Psoas muscle (tissue), 8 donors: ENCODE data around the gene PRMT5. TPM values are rescaled to one million over a fixed set of nuclear protein-coding genes. Genes with fewer than 3 reads are reported as not detected.

ENCODE experiments used
- ATAC-seq, 4 donors: fragments of 200-7000 bp; cut with Tn5 transposase; one replicate each; pipeline ENCODE4 v1.9.1; 2020; ENCODE audit warnings: moderate library complexity in 3 of 4, mild to moderate bottlenecking in 2 of 4
- DNase-seq, 2 donors: peaks; one replicate each; pipeline ENCODE4 v3.0.0-alpha.2; 2020
- H3K27ac ChIP-seq: fragments of 200-600 bp; one replicate; pipeline ENCODE4 v1.8.0; 2022
- H3K27me3 ChIP-seq, 3 donors: fragments of 200-600 bp in 1 of 3; one replicate each; pipeline versions ENCODE4 v1.6.1 to v1.8.0; 2013 to 2022; ENCODE audit warnings: low read length in 2 of 3, mild to moderate bottlenecking in 2 of 3, moderate library complexity in 1 of 3; ENCODE audit not compliant: insufficient read depth in 3 of 3
- H3K36me3 ChIP-seq, 2 donors: fragments of 200-600 bp in 1 of 2; one replicate each; pipeline versions ENCODE4 v1.6.1 to v1.8.0; 2013 to 2022; ENCODE audit warnings: low read depth in 1 of 2, mild to moderate bottlenecking in 1 of 2, moderate library complexity in 1 of 2; ENCODE audit not compliant: insufficient read depth in 1 of 2
- H3K4me1 ChIP-seq: fragments of 200-600 bp; one replicate; pipeline ENCODE4 v1.8.0; 2022
- H3K4me3 ChIP-seq: fragments of 200-600 bp; one replicate; pipeline ENCODE4 v1.8.0; 2022; ENCODE audit warnings: mild to moderate bottlenecking
- H3K9me3 ChIP-seq: fragments of 200-600 bp; one replicate; pipeline ENCODE4 v1.8.0; 2022
- WGBS, 3 donors: extraction: QIAGEN DNeasy Blood & Tissue Kit; methylation state at CpG; one replicate each; pipeline versions ENCODE4 v1.1.6 to v1.1.7; 2013; 5-methylcytosine and 5-hydroxymethylcytosine counted together
- intact Hi-C, 2 donors: fragments of 100-400 bp; cut with DNase I; formaldehyde crosslinking; loops; one replicate each; pipeline versions ENCODE4 v1.11.0 to v1.14.2; 2022
- polyA plus RNA-seq, 3 donors: library from polyadenylated mRNA; stranded (reverse); fragments of 200-250 nt; gene quantifications; one replicate each; pipeline ENCODE4 v1.2.3, GENCODE V29; 2013
- total RNA-seq, 4 donors: library from RNA; stranded (reverse); fragmentation: NEBNext Ultra II Directional in 2 of 4; extraction: Animal tissue kit (Norgen Biotek cat#: 25700) in 2 of 4; gene quantifications; one replicate each; pipeline versions ENCODE4 v1.2.1 to v1.2.4, GENCODE V29; 2021 to 2023
- TF ChIP-seq, protein P1 (sequence below): fragments of 200-600 bp; IDR thresholded peaks from one replicate; pipeline ENCODE4 v1.8.0; 2022; ENCODE audit warnings: antibody characterized with exemption
- donor health status: healthy with polysubstance abuse.
- donor health status: DM: no; HTN: no; CAD: no; lungs with moderate emphysema.
- donor health status: Bipolar disorder and iron deficiency.
- donor health status: healthy.
- donor health status: DM: yes; HTN: yes; CAD: no.
- donor health status: DM: no; HTN: no; CAD: no.
- donor health status: DM: no; HTN: no; CAD: no.
- donor health status: DM: yes; HTN: yes; CAD: no.

The PRMT5 gene
- total and polyA plus RNA-seq, 7 donors = 45.3 to 99.5 (median 76.1) TPM

DNA sequence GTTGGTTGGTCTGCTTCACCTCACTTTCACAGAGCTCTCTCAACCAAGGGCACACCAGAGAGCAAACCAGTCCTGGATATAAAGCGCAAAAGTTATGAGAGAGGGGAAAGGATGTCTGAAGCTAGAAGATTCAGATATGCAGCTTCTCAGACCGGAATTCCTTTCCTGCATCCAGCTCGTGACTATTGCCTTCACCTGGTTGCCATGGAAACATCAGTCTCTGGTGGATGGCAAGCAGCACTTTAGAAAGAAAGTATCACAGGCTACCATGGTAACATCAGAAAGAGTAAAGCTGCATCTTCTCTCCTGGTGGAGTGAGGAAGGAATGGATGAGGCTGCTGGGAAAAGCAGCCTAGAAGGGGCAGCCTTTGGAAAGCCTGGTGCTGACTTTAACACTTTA, 32.4 kb downstream of the PRMT5 start:
- no peak for DNase-seq
- no peak overlapping the region for H3K4me3 ChIP-seq
- no peaks in the 10 kb centered on the region for H3K9me3 ChIP-seq
- H3K27ac ChIP-seq = no peak overlapping the region
- 83 to 86% (median 84%) methylated on average over 3 of the region's 3 CpGs for WGBS, 3 donors
- H3K4me1 ChIP-seq = no peaks in the 10 kb centered on the region
- peaks cover 2 to 19% of the 10 kb centered on the region in 2 donors for H3K36me3 ChIP-seq
- ATAC-seq = no peak
- intact Hi-C loops = no loop called here
- H3K27me3 ChIP-seq = no peaks in the 10 kb centered on the region
- TF ChIP-seq, protein P1, sequence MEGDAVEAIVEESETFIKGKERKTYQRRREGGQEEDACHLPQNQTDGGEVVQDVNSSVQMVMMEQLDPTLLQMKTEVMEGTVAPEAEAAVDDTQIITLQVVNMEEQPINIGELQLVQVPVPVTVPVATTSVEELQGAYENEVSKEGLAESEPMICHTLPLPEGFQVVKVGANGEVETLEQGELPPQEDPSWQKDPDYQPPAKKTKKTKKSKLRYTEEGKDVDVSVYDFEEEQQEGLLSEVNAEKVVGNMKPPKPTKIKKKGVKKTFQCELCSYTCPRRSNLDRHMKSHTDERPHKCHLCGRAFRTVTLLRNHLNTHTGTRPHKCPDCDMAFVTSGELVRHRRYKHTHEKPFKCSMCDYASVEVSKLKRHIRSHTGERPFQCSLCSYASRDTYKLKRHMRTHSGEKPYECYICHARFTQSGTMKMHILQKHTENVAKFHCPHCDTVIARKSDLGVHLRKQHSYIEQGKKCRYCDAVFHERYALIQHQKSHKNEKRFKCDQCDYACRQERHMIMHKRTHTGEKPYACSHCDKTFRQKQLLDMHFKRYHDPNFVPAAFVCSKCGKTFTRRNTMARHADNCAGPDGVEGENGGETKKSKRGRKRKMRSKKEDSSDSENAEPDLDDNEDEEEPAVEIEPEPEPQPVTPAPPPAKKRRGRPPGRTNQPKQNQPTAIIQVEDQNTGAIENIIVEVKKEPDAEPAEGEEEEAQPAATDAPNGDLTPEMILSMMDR = no peak

DNA sequence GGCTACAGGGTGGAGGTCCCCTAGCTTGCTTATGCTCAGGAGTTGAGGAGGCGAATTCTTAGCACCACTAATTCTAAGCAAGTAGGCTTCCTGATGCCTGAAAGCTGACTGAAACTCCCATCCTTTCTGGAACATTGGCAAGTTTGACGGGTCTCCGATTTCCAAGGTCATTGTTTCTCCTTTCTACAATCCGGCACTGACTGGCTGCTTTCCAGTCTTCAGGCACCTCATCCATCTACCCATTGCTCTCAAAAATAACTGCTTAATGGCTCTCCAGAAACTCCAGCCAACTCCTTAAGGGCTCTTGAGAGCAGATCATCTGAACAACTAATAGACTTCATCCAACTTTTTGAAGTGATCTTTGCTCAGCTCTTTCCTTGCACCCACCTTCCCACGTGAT, 32.8 kb downstream of the PRMT5 start:
- H3K4me3 ChIP-seq = no peak overlapping the region
- no peaks in the 10 kb centered on the region for H3K9me3 ChIP-seq
- TF ChIP-seq, protein P1 = no peak
- 45 to 52% (median 52%) methylated on average over 5 of the region's 5 CpGs for WGBS, 3 donors
- DNase-seq (no peak), ATAC-seq (no peak)
- H3K27me3 ChIP-seq = no peaks in the 10 kb centered on the region
- peaks cover 0 to 14% of the 10 kb centered on the region in 2 donors for H3K36me3 ChIP-seq
- intact Hi-C loops = no loop called here
- no peak overlapping the region for H3K27ac ChIP-seq
- H3K4me1 ChIP-seq = no peaks in the 10 kb centered on the region

DNA sequence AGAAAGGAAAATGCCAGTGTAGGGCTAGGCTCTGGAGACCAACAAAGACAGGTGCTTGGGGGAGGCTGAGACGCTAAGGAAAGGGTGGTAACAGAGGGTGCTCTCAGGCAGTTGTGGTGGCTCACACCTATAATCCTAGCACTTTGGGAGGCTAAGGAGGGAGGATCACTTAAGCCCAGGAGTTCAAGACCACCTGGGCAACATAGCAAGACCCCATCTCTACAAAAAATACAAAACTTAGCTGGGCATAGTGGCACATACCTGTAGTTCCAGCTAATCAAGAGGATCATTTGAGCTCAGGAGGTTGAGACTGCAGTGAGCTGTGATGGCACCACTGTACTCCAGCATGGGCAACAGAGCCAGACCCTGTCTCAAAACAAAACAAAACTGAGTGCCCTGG, 33.8 kb downstream of the PRMT5 start:
- Histone ChIP-seq H3K27me3 (no peaks in the 10 kb centered on the region), H3K4me3 (no peak overlapping the region), H3K27ac (no peak overlapping the region), H3K9me3 (no peaks in the 10 kb centered on the region), H3K4me1 (no peaks in the 10 kb centered on the region), H3K36me3 (peaks cover 0 to 5% of the 10 kb centered on the region in 2 donors)
- no peak for DNase-seq
- no peak for ATAC-seq
- 90 to 100% (median 92%) methylated on average over 1 of the region's 1 CpG for whole genome bisulfite sequencing, 3 donors
- TF ChIP-seq, protein P1 = no peak
- intact Hi-C loops = no loop called here

DNA sequence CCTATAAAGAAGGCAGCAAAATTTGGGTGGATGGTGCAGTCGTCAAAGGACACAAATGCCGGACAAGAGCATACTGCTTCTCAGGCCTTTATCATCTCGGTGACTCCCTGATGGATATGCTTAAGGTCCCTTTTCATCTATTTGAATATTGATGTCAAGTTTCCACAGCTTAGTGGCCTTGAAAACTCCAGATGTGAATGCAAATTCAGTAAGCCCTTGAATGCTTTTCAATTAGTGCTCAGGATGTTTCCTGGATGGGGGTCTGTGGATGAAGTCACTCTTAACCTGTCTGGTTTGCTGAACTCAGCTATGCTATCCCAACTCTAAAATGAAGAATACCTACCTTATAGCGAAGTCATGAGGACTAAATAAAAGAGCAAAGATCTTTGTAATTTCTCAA, 35.5 kb downstream of the PRMT5 start:
- intact Hi-C loops = no loop called here
- 93 to 97% (median 95%) methylated on average over 4 of the region's 4 CpGs for WGBS, 3 donors
- Histone ChIP-seq H3K4me3 (no peak overlapping the region), H3K4me1 (no peaks in the 10 kb centered on the region), H3K27me3 (no peaks in the 10 kb centered on the region), H3K36me3 (no peaks in the 10 kb centered on the region), H3K9me3 (no peaks in the 10 kb centered on the region), H3K27ac (no peak overlapping the region)
- ATAC-seq (no peak), DNase-seq (no peak)
- TF ChIP-seq, protein P1 = no peak

DNA sequence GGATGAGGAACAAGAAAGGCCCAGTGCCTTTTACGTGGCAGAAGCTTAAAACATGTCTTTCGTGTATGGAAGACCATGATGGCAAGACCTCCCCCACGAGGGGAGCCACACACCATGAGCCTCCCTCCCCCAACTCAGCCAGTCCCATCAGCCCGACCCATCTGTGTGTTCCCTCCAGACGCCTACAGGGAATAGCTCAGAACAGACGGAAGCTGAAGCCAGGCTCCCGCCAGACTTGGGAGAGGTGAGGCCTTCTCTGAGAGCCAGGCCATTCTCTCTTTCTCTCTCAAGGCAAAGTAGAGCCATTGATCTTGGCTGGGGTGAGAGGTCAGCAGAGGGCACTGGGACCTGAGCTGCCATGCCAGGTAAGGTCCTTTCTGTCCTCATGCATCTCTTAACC, 36.7 kb downstream of the PRMT5 start:
- Histone ChIP-seq H3K27me3 (peaks cover 0 to 6% (median 0%) of the 10 kb centered on the region in 3 donors), H3K27ac (no peak overlapping the region), H3K4me1 (no peaks in the 10 kb centered on the region), H3K36me3 (no peaks in the 10 kb centered on the region), H3K4me3 (no peak overlapping the region), H3K9me3 (no peaks in the 10 kb centered on the region)
- ATAC-seq = no peak
- TF ChIP-seq, protein P1 = no peak
- intact Hi-C loops = no loop called here
- WGBS, 3 donors = 75 to 84% (median 80%) methylated on average over 7 of the region's 7 CpGs
- no peak for DNase-seq
